GM23338 (cell line): ENCODE data around the gene RUNX1. TPM values are rescaled to one million over a fixed set of nuclear protein-coding genes. Genes with fewer than 3 reads are reported as not detected.

ENCODE experiments used
- ATAC-seq: fragments of 200-7000 bp; cut with Tn5 transposase; 3 replicates; pipeline ENCODE4 v1.9.1; 2020
- DNase-seq: peaks from one replicate; pipeline ENCODE4 v3.0.0-alpha.2; 2015; ENCODE audit warnings: low spot score
- H2AFZ ChIP-seq: fragments of 200-600 bp; sonication (generic); 2 replicates; pipeline ENCODE4 v1.8.0; 2016; ENCODE audit warnings: antibody characterized with exemption, mild to moderate bottlenecking, moderate library complexity
- H3F3A ChIP-seq: fragments of 200-600 bp; sonication (generic); replicated peaks from 2 replicates; pipeline ENCODE4 v1.8.0; 2017; ENCODE audit warnings: antibody characterized with exemption, mixed run types, low read depth
- H3K27ac ChIP-seq: fragments of 200-600 bp; sonication (generic); 2 replicates; pipeline ENCODE4 v1.6.1; 2016; ENCODE audit warnings: low read depth
- H3K27me3 ChIP-seq: fragments of 200-600 bp; sonication (generic); 2 replicates; pipeline ENCODE4 v1.8.0; 2016; ENCODE audit warnings: mild to moderate bottlenecking, mixed run types, moderate library complexity; ENCODE audit not compliant: insufficient read depth
- H3K36me3 ChIP-seq: fragments of 200-600 bp; sonication (generic); 2 replicates; pipeline ENCODE4 v1.8.0; 2016; ENCODE audit warnings: mild to moderate bottlenecking; ENCODE audit not compliant: insufficient read depth
- H3K4me1 ChIP-seq: fragments of 200-600 bp; sonication (generic); 2 replicates; pipeline ENCODE4 v1.8.0; 2016; ENCODE audit warnings: mild to moderate bottlenecking, moderate library complexity; ENCODE audit not compliant: insufficient read depth
- H3K4me2 ChIP-seq: fragments of 200-600 bp; sonication (generic); 2 replicates; pipeline ENCODE4 v1.7.1; 2017; ENCODE audit warnings: mixed run types
- H3K4me3 ChIP-seq: fragments of 200-600 bp; sonication (generic); 2 replicates; pipeline ENCODE4 v1.6.1; 2016; ENCODE audit warnings: mixed run types
- H3K79me2 ChIP-seq: fragments of 200-600 bp; sonication (generic); replicated peaks from 2 replicates; pipeline ENCODE4 v1.8.0; 2017; ENCODE audit warnings: mild to moderate bottlenecking; ENCODE audit not compliant: insufficient read depth
- H3K9me2 ChIP-seq: fragments of 200-600 bp; sonication (generic); 2 replicates; pipeline ENCODE4 v1.8.0; 2017; ENCODE audit not compliant: insufficient read depth
- H4K20me1 ChIP-seq: fragments of 200-600 bp; sonication (generic); replicated peaks from 2 replicates; pipeline ENCODE4 v1.8.0; 2017; ENCODE audit warnings: mild to moderate bottlenecking; ENCODE audit not compliant: insufficient read depth
- H3K27ac Mint-ChIP-seq: 2 replicates; pipeline ENCODE4 v1.8.0; 2020; ENCODE audit warnings: inconsistent platforms, mild to moderate bottlenecking, moderate library complexity, mixed read lengths
- H3K27me3 Mint-ChIP-seq: 3 replicates; pipeline ENCODE4 v1.8.0; 2022; ENCODE audit warnings: low read depth, mild to moderate bottlenecking, moderate library complexity, mixed read lengths, inconsistent platforms; ENCODE audit not compliant: insufficient read depth, poor library complexity
- H3K36me3 Mint-ChIP-seq: 3 replicates; pipeline ENCODE4 v1.8.0; 2021; ENCODE audit warnings: low read depth, mild to moderate bottlenecking, inconsistent platforms, moderate library complexity, mixed read lengths
- H3K4me1 Mint-ChIP-seq: 3 replicates; pipeline ENCODE4 v1.8.0; 2020; ENCODE audit warnings: mild to moderate bottlenecking, inconsistent platforms, mixed read lengths
- H3K4me3 Mint-ChIP-seq: 3 replicates; pipeline ENCODE4 v1.8.0; 2021; ENCODE audit warnings: moderate library complexity, mild to moderate bottlenecking, inconsistent platforms, mixed read lengths
- H3K9me3 Mint-ChIP-seq: 3 replicates; pipeline ENCODE4 v1.8.0; 2020; ENCODE audit warnings: moderate library complexity, mild to moderate bottlenecking, inconsistent platforms, mixed read lengths
- CREB1 ChIP-seq: fragments of 250-450 bp; sonication (Bioruptor Pico); IDR thresholded peaks from 2 replicates; pipeline ENCODE4 v1.5.0; 2020; ENCODE audit warnings: low read depth, mild to moderate bottlenecking, moderate library complexity
- CTCF ChIP-seq, 2 experiments: fragments of 200-600 bp in 1 of 2; sonication (generic) in 1 of 2; conservative IDR thresholded peaks; 2 replicates each; pipeline versions ENCODE4 v1.5.1 to v1.6.1; 2016 to 2017; ENCODE audit warnings: antibody characterized with exemption in 2 of 2, low read depth in 2 of 2, mild to moderate bottlenecking in 2 of 2, moderate library complexity in 1 of 2
- ETS1 ChIP-seq: IDR thresholded peaks from 2 replicates; pipeline ENCODE4 v1.6.1; 2016; ENCODE audit warnings: antibody characterized with exemption
- EZH2 ChIP-seq: fragments of 200-600 bp; sonication (generic); IDR thresholded peaks from one replicate; pipeline ENCODE4 v1.8.0; 2017; ENCODE audit warnings: antibody characterized with exemption, mild to moderate bottlenecking, low read depth; ENCODE audit not compliant: unreplicated experiment
- EZH2phosphoT487 ChIP-seq: fragments of 200-600 bp; sonication (generic); IDR thresholded peaks from one replicate; pipeline ENCODE4 v1.8.1; 2018; ENCODE audit warnings: antibody characterized with exemption; ENCODE audit not compliant: unreplicated experiment
- JUNB ChIP-seq: IDR thresholded peaks from one replicate; pipeline ENCODE4 v1.6.1; 2016; ENCODE audit warnings: antibody characterized with exemption; ENCODE audit not compliant: unreplicated experiment
- NANOG ChIP-seq: IDR thresholded peaks from 2 replicates; pipeline ENCODE4 v1.6.1; 2016; ENCODE audit warnings: antibody characterized with exemption, borderline replicate concordance
- POLR2AphosphoS5 ChIP-seq: IDR thresholded peaks from 2 replicates; pipeline ENCODE4 v1.6.1; 2016; ENCODE audit warnings: antibody characterized with exemption, low read depth
- REST ChIP-seq: IDR thresholded peaks from one replicate; pipeline ENCODE4 v1.6.1; 2018; ENCODE audit warnings: antibody characterized with exemption; ENCODE audit not compliant: unreplicated experiment
- STAT1 ChIP-seq: IDR thresholded peaks from one replicate; pipeline ENCODE4 v1.6.1; 2016; ENCODE audit warnings: antibody characterized with exemption; ENCODE audit not compliant: unreplicated experiment
- ZNF114 ChIP-seq: fragments of 250-450 bp; sonication (Bioruptor Pico); IDR thresholded peaks from 2 replicates; pipeline ENCODE4 v1.5.0; 2020; ENCODE audit warnings: mild to moderate bottlenecking, moderate library complexity
- ZNF331 ChIP-seq: fragments of 250-450 bp; sonication (Bioruptor Pico); IDR thresholded peaks from 2 replicates; pipeline ENCODE4 v1.5.0; 2020; ENCODE audit warnings: low read depth, mild to moderate bottlenecking, moderate library complexity
- ZNF462 ChIP-seq: fragments of 250-450 bp; sonication (Bioruptor Pico); IDR thresholded peaks from 2 replicates; pipeline ENCODE4 v1.5.0; 2020; ENCODE audit warnings: mild to moderate bottlenecking, moderate library complexity
- polyA plus RNA-seq: library from polyadenylated mRNA; unstranded; fragments of >200 nt; fragmentation: Nextera tagmentation; extraction: Ambion mirVana; gene quantifications from 2 replicates; pipeline ENCODE4 v1.2.1, GENCODE V29; 2016
- total RNA-seq: library from RNA; depleted of rRNA; stranded (reverse); fragments of >200 nt; shearing (Covaris generic); gene quantifications from 2 replicates; pipeline ENCODE4 v1.2.3, GENCODE V29; 2014

The RUNX1 gene
- total and polyA plus RNA-seq, 2 experiments from 2014 or later = 0.29 to 1.1 TPM

- TF ChIP-seq NANOG (no peak), CREB1 (CRISPR knock-in tag) (no peak), STAT1 (no peak), ZNF331 (no peak)
Observed at GRCh38 chr21:35010447-35010846, 38.7 kb downstream of the RUNX1 start (continued).

GRCh38 chr21:35007348-35007747, 41.8 kb downstream of the RUNX1 start:
- no peak for DNase-seq
- Mint-ChIP-seq H3K9me3 (no peaks in the 10 kb centered on the region), H3K4me3 (no peak overlapping the region), H3K36me3 (no peaks in the 10 kb centered on the region), H3K4me1 (no peaks in the 10 kb centered on the region), H3K27ac (no peak overlapping the region), H3K27me3 (no peaks in the 10 kb centered on the region)
- no peak for ATAC-seq
- Histone ChIP-seq H3K9me2 (no peaks in the 10 kb centered on the region; the same call in none of the 2 replicates), H3K4me2 (no peak overlapping the region), H3K79me2 (no peaks in the 10 kb centered on the region), H3K4me3 (no peak overlapping the region), H2AFZ (no peak overlapping the region), H3K4me1 (no peaks in the 10 kb centered on the region), H4K20me1 (no peaks in the 10 kb centered on the region), H3K36me3 (no peaks in the 10 kb centered on the region), H3F3A (no peaks in the 10 kb centered on the region), H3K27ac (no peak overlapping the region), H3K27me3 (no peaks in the 10 kb centered on the region)
- TF ChIP-seq CREB1 (CRISPR knock-in tag) (no peak), POLR2AphosphoS5 (no peak), EZH2 (no peak), STAT1 (no peak), JUNB (no peak), EZH2phosphoT487 (no peak), ZNF114 (CRISPR knock-in tag) (no peak), REST (no peak), ZNF462 (no peak), ETS1 (no peak), ZNF331 (no peak), CTCF (conservative IDR thresholded peaks at IDR 0.05; ENCODE audit: low read depth in 2 of 2) (no peak), NANOG (no peak)
